Prostate gland (tissue), 2 donors: Measurements from ENCODE around the gene RAI14.

Source experiments
- POLR2AphosphoS5 ChIP-seq: sonication (generic); formaldehyde crosslinking; IDR thresholded peaks from one replicate; pipeline ENCODE4 v1.6.1; 2017; ENCODE audit warnings: antibody characterized with exemption
- TF ChIP-seq, protein P1 (sequence below), 4 experiments: fragments of 200-600 bp in 2 of 4; fragments of 450-650 bp in 2 of 4; sonication (generic) in 2 of 4; IDR thresholded peaks; 1 replicate in 3 of 4; 2 replicates in 1 of 4; pipeline ENCODE4 v1.5.1; 2016 to 2019; ENCODE audit warnings: antibody characterized with exemption in 4 of 4, mild to moderate bottlenecking in 2 of 4, moderate library complexity in 2 of 4

DNA sequence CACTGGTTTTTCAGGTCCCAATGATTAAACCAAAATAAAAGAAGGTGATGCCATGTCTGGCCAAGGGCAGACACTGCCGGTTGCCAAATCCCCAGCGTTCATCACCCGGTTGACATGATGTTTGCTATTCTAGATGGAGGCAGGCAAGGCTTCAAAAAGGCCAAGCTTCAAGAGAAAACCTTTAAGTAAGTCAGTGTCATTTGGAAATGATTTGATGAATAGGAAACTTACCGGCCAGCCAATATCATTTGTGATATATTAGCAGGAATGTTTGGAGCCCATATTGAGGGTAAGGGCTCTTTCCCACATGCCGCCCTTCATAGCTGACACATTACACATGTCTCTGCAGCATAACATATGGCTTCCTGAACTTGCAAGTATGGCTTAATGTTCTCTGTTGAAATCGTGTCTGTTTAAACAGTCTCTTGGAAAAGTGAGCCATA, 93.3 kb downstream of the RAI14 start:
- TF ChIP-seq, protein P1, sequence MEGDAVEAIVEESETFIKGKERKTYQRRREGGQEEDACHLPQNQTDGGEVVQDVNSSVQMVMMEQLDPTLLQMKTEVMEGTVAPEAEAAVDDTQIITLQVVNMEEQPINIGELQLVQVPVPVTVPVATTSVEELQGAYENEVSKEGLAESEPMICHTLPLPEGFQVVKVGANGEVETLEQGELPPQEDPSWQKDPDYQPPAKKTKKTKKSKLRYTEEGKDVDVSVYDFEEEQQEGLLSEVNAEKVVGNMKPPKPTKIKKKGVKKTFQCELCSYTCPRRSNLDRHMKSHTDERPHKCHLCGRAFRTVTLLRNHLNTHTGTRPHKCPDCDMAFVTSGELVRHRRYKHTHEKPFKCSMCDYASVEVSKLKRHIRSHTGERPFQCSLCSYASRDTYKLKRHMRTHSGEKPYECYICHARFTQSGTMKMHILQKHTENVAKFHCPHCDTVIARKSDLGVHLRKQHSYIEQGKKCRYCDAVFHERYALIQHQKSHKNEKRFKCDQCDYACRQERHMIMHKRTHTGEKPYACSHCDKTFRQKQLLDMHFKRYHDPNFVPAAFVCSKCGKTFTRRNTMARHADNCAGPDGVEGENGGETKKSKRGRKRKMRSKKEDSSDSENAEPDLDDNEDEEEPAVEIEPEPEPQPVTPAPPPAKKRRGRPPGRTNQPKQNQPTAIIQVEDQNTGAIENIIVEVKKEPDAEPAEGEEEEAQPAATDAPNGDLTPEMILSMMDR (IDR thresholded peaks at IDR 0.05) = no peak
- no peak for TF ChIP-seq POLR2AphosphoS5
